Measurements from ENCODE around the gene ABCC11. TPM values are rescaled to one million over a fixed set of nuclear protein-coding genes. Genes with fewer than 3 reads are reported as not detected.
A peak's percentile ranks its signal among the peaks of the same experiment; 100 is the strongest.

ABCC11 gene
- total RNA-seq, 1 experiment from 2014 or later, result 0.34 TPM

- CTCF ChIA-PET, result no interaction called here
- Mint-ChIP-seq H3K27ac (ENCODE audit: unreplicated experiment) (no peak overlapping the region), H3K36me3 (ENCODE audit: insufficient read depth, unreplicated experiment) (no peaks in the 10 kb centered on the region), H3K9me3 (ENCODE audit: unreplicated experiment) (no peaks in the 10 kb centered on the region), H3K4me1 (ENCODE audit: low read depth, unreplicated experiment) (no peaks in the 10 kb centered on the region), H3K27me3 (ENCODE audit: insufficient read depth, unreplicated experiment) (no peaks in the 10 kb centered on the region), H3K4me3 (ENCODE audit: unreplicated experiment) (no peak overlapping the region)
- H3K4me1 ChIP-seq, result no peaks in the 10 kb centered on the region
- intact Hi-C loops (cut with micrococcal nuclease; ENCODE audit: unreplicated experiment), result no loop called here
- TF ChIP-seq, protein P1, sequence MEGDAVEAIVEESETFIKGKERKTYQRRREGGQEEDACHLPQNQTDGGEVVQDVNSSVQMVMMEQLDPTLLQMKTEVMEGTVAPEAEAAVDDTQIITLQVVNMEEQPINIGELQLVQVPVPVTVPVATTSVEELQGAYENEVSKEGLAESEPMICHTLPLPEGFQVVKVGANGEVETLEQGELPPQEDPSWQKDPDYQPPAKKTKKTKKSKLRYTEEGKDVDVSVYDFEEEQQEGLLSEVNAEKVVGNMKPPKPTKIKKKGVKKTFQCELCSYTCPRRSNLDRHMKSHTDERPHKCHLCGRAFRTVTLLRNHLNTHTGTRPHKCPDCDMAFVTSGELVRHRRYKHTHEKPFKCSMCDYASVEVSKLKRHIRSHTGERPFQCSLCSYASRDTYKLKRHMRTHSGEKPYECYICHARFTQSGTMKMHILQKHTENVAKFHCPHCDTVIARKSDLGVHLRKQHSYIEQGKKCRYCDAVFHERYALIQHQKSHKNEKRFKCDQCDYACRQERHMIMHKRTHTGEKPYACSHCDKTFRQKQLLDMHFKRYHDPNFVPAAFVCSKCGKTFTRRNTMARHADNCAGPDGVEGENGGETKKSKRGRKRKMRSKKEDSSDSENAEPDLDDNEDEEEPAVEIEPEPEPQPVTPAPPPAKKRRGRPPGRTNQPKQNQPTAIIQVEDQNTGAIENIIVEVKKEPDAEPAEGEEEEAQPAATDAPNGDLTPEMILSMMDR (IDR thresholded peaks at IDR 0.05; ENCODE audit: insufficient read depth in 1 of 2, low read depth in 1 of 2, low read length in 1 of 2, severe bottlenecking in 1 of 2, unreplicated experiment in 1 of 2), result no peak
- no TSS peak for BruUV-seq (replicated peaks)
- no peak for DNase-seq
- H3K4me3 ChIP-seq (ENCODE audit: low read depth, low read length), result no peak overlapping the region
- no peaks in the 10 kb centered on the region for H3K36me3 ChIP-seq (ENCODE audit: control insufficient read depth, insufficient read depth, low read length)
- POLR2A ChIA-PET, result no interaction called here
- no peaks in the 10 kb centered on the region for H3K9me3 ChIP-seq
- H3K27me3 ChIP-seq (replicated peaks; ENCODE audit: control insufficient read depth, insufficient read depth, low read length), result no peaks in the 10 kb centered on the region
These were observed 126.1 kb downstream of the ABCC11 start for GRCh38 chr16:48121276-48121675.

- CTCF ChIA-PET, result no interaction called here
- H3K27me3 Mint-ChIP-seq (ENCODE audit: insufficient read depth, unreplicated experiment), result no peaks in the 10 kb centered on the region
These were observed 128.5 kb downstream of the ABCC11 start for GRCh38 chr16:48118841-48119240.

GRCh38 chr16:48117217-48118105 is 129.9 kb downstream of the ABCC11 start:
- ChIA-PET CTCF (interaction anchor here (0.9 kb wide), 1 partner anchor 47 kb away, joined by 3 read pairs; no protein-coding TSS in a partner anchor), POLR2A (no interaction called here)
- intact Hi-C loops (cut with micrococcal nuclease; ENCODE audit: unreplicated experiment), result loop anchor here (1.0 to 5.0 kb wide), 2 partner anchors 40 to 975 kb away; partner anchors contain the start of gene NETO2
- Histone ChIP-seq H3K27me3 (replicated peaks; ENCODE audit: control insufficient read depth, insufficient read depth, low read length) (no peaks in the 10 kb centered on the region), H3K36me3 (ENCODE audit: control insufficient read depth, insufficient read depth, low read length) (no peaks in the 10 kb centered on the region), H3K4me1 (no peaks in the 10 kb centered on the region), H3K4me3 (ENCODE audit: low read depth, low read length) (no peak overlapping the region), H3K9me3 (no peaks in the 10 kb centered on the region)
- H3K27me3 Mint-ChIP-seq (ENCODE audit: insufficient read depth, unreplicated experiment), result no peaks in the 10 kb centered on the region
- peak; percentile 78 to 81 for DNase-seq
- no peak overlapping the region for H3K27ac Mint-ChIP-seq (ENCODE audit: unreplicated experiment)
- H3K4me1 Mint-ChIP-seq (ENCODE audit: low read depth, unreplicated experiment), result no peaks in the 10 kb centered on the region
- no peaks in the 10 kb centered on the region for H3K36me3 Mint-ChIP-seq (ENCODE audit: insufficient read depth, unreplicated experiment)
- H3K9me3 Mint-ChIP-seq (ENCODE audit: unreplicated experiment), result no peaks in the 10 kb centered on the region
- TF ChIP-seq, protein P1 (IDR thresholded peaks at IDR 0.05; ENCODE audit: insufficient read depth in 1 of 2, low read depth in 1 of 2, low read length in 1 of 2, severe bottlenecking in 1 of 2, unreplicated experiment in 1 of 2), result peak; percentile 90 to 94
- no TSS peak for BruUV-seq (replicated peaks)
- H3K4me3 Mint-ChIP-seq (ENCODE audit: unreplicated experiment), result no peak overlapping the region

More at GRCh38 chr16:48118841-48119240, 128.5 kb downstream of the ABCC11 start:
- POLR2A ChIA-PET, result no interaction called here
- H3K4me1 Mint-ChIP-seq (ENCODE audit: low read depth, unreplicated experiment), result no peaks in the 10 kb centered on the region
- H3K4me3 Mint-ChIP-seq (ENCODE audit: unreplicated experiment), result no peak overlapping the region
- no peak overlapping the region for H3K27ac Mint-ChIP-seq (ENCODE audit: unreplicated experiment)
- Histone ChIP-seq H3K9me3 (no peaks in the 10 kb centered on the region), H3K4me3 (ENCODE audit: low read depth, low read length) (no peak overlapping the region), H3K27me3 (replicated peaks; ENCODE audit: control insufficient read depth, insufficient read depth, low read length) (no peaks in the 10 kb centered on the region), H3K4me1 (no peaks in the 10 kb centered on the region), H3K36me3 (ENCODE audit: control insufficient read depth, insufficient read depth, low read length) (no peaks in the 10 kb centered on the region)
- H3K9me3 Mint-ChIP-seq (ENCODE audit: unreplicated experiment), result no peaks in the 10 kb centered on the region
- TF ChIP-seq, protein P1 (IDR thresholded peaks at IDR 0.05; ENCODE audit: insufficient read depth in 1 of 2, low read depth in 1 of 2, low read length in 1 of 2, severe bottlenecking in 1 of 2, unreplicated experiment in 1 of 2), result no peak
- BruUV-seq (replicated peaks), result no TSS peak
- intact Hi-C loops (cut with micrococcal nuclease; ENCODE audit: unreplicated experiment), result loop anchor here (5.0 kb wide), 1 partner anchor 977 kb away; the partner anchor contains the start of gene NETO2
- no peaks in the 10 kb centered on the region for H3K36me3 Mint-ChIP-seq (ENCODE audit: insufficient read depth, unreplicated experiment)
- DNase-seq, result no peak

Other genes starting within 250 kb of the ABCC11 start
- gene ABCC12, start 91.5 kb downstream of the ABCC11 start, total RNA-seq (2022), result not detected in 2 replicates
- 32.1 and 32.6 TPM in 2 replicates for gene LONP2, start 3.2 kb downstream of the ABCC11 start, total RNA-seq (2022)
- gene SIAH1, start 137.9 kb upstream of the ABCC11 start, total RNA-seq (2022), result 26.6 and 27.2 TPM in 2 replicates